SHP77 (cell line): ENCODE measurements around the gene MTMR12.
A peak's percentile ranks its signal among the peaks of the same experiment; 100 is the strongest.

ENCODE experiments used
- DNase-seq, 2 experiments: peaks; one replicate each; lab custom pipeline; 2025; lab: John Stamatoyannopoulos, UW

Gene MTMR12

GRCh38 chr5:32312595-32313332 lies at the start of gene MTMR12:
Gene MTMR12 (minus strand): TSS chr5:32312939. CDS start chr5:32312838, 101 bp downstream.
- peak; percentile 100 for DNase-seq

- DNase-seq: no peak
Observed at GRCh38 chr5:32362527-32362926, 49.8 kb upstream of the MTMR12 start.

- no peak for DNase-seq
Observed at GRCh38 chr5:32360906-32361305, 48.2 kb upstream of the MTMR12 start.

DNA sequence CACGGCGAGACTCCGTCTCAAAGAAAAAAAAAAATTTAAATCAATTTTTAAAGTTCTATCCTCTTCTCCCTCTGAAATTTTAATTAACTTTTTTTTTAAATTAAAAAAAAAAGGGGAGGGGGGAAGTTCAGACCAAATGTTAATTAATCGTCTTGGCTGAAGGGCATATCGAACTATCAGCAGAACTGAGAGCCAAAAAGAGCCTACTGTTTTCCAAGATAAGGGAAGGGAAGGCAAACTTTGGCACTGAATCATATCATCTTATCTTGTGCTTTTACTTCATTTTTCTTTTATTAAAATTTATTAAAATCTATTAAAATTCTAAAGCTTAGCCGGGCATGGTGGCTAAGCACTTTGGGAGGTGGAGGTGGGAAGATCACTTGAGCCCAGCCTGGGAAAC lies 45.9 kb upstream of the MTMR12 start:
- DNase-seq: no peak

- DNase-seq: no peak
Observed at GRCh38 chr5:32357658-32358057, 44.9 kb upstream of the MTMR12 start.

GRCh38 chr5:32355686-32356085 lies 42.9 kb upstream of the MTMR12 start:
- DNase-seq: no peak

- no peak for DNase-seq
Observed at GRCh38 chr5:32353420-32353819, 40.7 kb upstream of the MTMR12 start.

- DNase-seq: no peak
Observed at GRCh38 chr5:32352685-32353084, 39.9 kb upstream of the MTMR12 start.

GRCh38 chr5:32346869-32347268 lies 34.1 kb upstream of the MTMR12 start:
- no peak for DNase-seq

DNA sequence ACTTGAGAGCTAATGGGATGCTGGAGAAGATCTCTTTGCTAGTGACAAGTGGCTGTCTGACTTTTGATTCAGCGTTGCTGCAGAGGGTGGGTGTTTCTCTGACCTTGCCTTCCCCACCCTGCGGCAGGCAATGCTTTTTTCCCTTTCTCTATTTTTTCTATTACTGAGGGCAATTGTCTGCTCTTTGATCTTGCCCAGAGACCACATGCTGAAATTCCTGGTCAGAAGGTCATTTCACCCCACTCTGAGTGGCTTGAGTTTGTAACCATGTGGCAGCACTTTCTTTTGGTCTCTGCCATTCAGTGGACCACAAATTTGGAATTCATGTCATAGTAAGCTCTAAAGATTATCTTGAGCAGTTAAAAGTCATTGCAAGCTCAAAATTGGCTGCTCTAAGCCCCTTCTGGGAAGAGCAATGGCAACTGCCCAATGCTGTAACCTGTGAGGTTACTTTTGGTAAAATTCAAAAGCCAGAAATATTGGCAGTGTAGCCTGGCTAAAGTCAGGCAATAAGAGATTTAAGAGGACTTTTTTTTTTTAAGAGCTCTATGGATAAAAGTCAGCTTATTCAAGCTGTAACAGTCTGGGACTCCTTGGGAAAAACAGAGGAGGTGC lies 30.4 kb upstream of the MTMR12 start:
- no peak for DNase-seq

DNA sequence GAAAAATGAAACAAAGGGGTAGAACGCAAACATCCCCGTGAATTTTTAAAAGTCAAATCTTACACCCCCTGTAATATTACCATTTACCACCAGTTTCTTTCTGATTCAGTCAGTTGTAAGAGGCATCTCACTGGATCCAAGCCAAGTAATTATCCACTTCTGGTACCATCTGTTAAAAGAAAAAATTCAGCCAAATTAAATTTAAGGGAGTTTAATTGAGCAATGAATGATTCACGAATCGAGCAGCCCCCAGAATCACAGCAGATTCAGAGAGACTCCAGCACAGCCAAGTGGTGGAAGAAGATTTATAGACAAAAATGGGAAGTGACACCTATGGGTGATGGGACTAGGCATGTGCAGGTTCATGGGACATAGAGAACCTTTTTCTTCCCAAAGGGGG lies 29.9 kb upstream of the MTMR12 start:
- DNase-seq: no peak

DNA sequence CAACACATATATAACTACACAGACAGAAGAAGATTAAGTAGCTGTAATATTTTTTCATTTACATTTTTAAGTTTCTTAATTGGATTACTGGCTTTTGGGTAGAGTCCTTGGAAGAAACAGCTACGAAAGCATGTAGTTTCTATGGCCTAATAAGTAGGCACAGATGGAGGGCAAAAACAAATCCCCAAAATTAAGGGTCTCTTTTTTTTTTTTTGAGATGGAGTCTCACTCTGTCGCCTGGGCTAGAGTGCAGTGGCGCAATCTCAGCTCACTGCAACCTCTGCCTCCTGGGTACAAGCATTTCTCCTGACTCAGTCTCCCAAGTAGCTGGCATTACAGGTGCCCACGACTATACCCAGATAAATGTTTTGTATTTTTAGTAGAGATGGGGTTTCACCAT lies 27.1 kb upstream of the MTMR12 start:
- DNase-seq: no peak

DNA sequence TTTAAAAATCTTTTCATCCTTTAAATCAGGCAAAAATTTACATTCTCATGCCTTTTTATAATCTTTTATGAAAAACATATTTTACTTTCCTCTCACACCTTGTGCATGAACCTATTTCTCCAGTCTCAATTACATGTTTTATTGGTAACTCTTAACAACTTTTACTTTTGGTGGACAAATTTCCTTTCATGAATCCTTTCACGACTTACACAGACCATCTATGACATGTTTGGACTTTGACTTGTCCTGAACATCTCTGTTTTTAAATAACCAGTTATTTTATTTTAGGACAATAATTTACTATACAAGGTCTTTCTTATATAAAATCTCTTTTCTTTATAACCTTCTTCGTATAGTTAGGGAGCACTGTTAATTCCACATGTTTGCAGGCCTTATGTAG lies 26.5 kb upstream of the MTMR12 start:
- DNase-seq: no peak

DNA sequence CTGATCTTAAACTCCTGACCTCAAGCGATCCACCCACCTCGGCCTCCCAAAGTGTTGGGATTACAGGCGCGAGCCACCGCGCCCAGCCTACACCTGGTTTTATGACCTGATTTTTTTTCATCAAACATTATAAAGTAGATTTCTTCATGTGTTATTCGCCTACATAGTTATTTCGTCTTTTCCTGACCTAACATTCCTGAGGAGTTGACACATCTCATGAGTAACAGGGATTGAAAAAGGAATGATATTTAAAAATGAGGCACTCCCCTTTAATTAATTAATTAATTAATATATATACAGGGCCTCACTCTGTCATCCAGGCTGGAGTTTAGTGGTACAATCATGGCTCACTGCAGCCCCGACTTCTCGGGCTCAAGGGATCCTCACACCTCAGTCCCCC lies 20.2 kb upstream of the MTMR12 start:
- DNase-seq: no peak

DNA sequence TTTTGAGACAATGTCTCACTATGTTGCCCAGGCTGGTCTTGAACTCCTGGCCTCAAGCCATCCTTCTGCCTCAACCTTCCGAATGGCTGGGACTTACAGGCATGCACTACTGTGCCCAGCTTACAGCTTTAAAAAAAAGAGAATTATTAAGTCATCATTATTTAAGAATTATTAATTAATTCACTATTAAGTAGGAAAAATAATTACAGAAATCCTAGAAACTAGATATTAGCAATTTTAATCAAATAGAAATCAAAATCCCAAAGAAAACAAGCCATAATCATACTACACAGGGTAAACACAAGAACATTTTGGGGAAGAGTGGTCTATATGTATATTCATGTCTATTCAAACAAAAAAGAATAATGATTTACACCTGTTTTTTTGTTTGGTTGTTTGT lies 19.6 kb upstream of the MTMR12 start:
- DNase-seq: no peak

- no peak for DNase-seq
Observed at GRCh38 chr5:32331935-32332274, 19.2 kb upstream of the MTMR12 start.

GRCh38 chr5:32331217-32331934 lies 18.6 kb upstream of the MTMR12 start:
- no peak for DNase-seq

DNA sequence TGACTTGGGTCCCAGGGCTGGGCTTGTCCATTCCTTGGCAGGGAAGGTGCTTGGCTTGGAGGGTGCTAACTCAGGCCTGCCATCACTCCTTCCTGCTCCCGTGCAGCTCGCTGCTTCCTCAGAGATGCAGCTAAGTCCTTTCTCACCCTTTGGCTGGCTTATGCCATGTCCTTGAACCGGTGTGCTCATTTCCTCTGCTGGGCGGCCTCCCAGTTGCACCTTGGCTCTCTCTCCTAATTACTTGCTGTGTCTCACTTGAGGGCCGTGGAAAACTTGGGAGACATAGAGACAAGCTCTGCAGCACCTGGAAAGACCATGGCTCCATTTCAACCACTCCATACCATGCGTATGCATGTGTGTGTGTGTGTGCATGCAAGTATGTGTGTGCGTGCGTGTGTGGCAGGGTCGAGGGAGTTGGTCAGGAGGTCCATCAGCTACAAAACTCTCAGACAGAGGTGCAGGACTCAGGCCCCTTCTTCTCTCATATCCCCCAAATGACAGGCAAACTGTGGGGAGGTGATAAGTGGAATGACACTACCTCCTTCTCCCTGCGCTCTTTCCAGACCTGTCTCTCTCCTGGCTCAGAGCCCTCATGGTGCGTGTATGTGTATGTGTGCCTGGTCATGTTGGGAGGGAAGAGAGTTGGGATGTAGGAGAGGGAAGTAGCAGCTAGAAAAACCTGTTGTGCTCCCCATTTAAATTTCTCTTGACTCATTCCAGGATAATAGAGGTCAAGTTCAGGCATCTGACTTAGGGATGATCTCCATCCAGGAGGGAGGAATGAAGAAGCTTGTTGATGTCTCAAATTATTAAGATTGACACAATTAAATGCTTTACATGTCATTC lies 17.6 kb upstream of the MTMR12 start:
- no peak for DNase-seq

DNA sequence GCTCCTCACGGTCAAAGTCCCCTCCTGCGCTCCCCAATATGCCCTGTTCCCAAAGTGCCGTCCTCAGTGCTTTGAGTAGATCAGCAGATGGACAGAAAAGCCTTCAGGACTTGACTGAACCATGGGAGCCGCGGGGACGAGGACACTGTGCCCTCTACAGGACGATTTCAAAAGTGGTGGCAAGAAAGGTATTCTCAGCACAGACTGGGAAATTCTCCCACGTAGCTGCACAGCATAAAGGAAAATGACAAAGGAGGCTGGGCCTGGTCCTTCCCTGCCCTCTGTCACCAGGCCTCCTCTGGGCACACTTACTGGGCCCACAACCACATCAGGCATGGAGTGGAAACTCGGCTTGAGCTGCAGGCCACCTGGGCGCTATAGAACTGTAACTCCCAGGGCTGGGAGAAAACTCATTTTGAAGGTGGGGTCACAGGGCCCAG lies 16.7 kb upstream of the MTMR12 start:
- peak; percentile 79 to 83 for DNase-seq

- DNase-seq: no peak
Observed at GRCh38 chr5:32326216-32326772, 13.6 kb upstream of the MTMR12 start.

GRCh38 chr5:32325616-32326015 lies 12.9 kb upstream of the MTMR12 start:
- no peak for DNase-seq

- DNase-seq: no peak
Observed at GRCh38 chr5:32325062-32325461, 12.3 kb upstream of the MTMR12 start.
